Neural cell (in vitro differentiated cells): ENCODE measurements around the gene AQP5. TPM values are rescaled to one million over a fixed set of nuclear protein-coding genes. Genes with fewer than 3 reads are reported as not detected.

Experiments
- H2AFZ ChIP-seq: fragments of 200-600, 300-800 bp; sonication (generic), shearing (Covaris generic); 2 replicates; pipeline ENCODE4 v1.6.0; 2014; ENCODE audit warnings: low read depth, mild to moderate bottlenecking, antibody characterized with exemption, low read length, moderate library complexity
- H3F3A ChIP-seq: fragments of 200-600 bp; shearing (Covaris generic); 2 replicates; pipeline ENCODE4 v1.6.1; 2016; ENCODE audit warnings: mild to moderate bottlenecking, moderate library complexity, mixed read lengths, antibody characterized with exemption, low read length; ENCODE audit not compliant: insufficient read depth, poor library complexity, severe bottlenecking
- H3K27ac ChIP-seq: fragments of 200-600, 300-800 bp; sonication (generic), shearing (Covaris generic); 2 replicates; pipeline ENCODE4 v1.5.1; 2014; ENCODE audit warnings: mild to moderate bottlenecking, low read length, moderate library complexity
- H3K27me3 ChIP-seq: fragments of 300-800, 200-600 bp; sonication (generic), shearing (Covaris generic); 2 replicates; pipeline ENCODE4 v1.6.0; 2014; ENCODE audit warnings: mild to moderate bottlenecking, low read depth, low read length, moderate library complexity; ENCODE audit not compliant: insufficient read depth
- H3K36me3 ChIP-seq: fragments of 300-800, 200-600 bp; sonication (generic), shearing (Covaris generic); 2 replicates; pipeline ENCODE4 v1.5.1; 2014; ENCODE audit warnings: mild to moderate bottlenecking, antibody characterized with exemption, low read length, moderate library complexity; ENCODE audit not compliant: insufficient read depth
- H3K4me2 ChIP-seq: fragments of 300-800, 200-600 bp; sonication (generic), shearing (Covaris generic); 2 replicates; pipeline ENCODE4 v1.6.0; 2014; ENCODE audit warnings: mild to moderate bottlenecking, low read length
- H3K4me3 ChIP-seq: fragments of 300-800, 200-600 bp; sonication (generic), shearing (Covaris generic); 2 replicates; pipeline ENCODE4 v1.5.1; 2014; ENCODE audit warnings: mild to moderate bottlenecking, low read length, moderate library complexity
- H3K79me2 ChIP-seq: fragments of 200-600 bp; shearing (Covaris generic); replicated peaks from 2 replicates; pipeline ENCODE4 v1.6.0; 2014; ENCODE audit warnings: mild to moderate bottlenecking, low read length, moderate library complexity; ENCODE audit not compliant: insufficient read depth
- H3K9ac ChIP-seq: fragments of 300-800, 200-600 bp; sonication (generic), shearing (Covaris generic); 2 replicates; pipeline ENCODE4 v1.6.1; 2016; ENCODE audit warnings: mild to moderate bottlenecking, low read length, mixed read lengths
- H3K9me2 ChIP-seq: fragments of 200-600 bp; shearing (Covaris generic); 2 replicates; pipeline ENCODE4 v1.6.1; 2016; ENCODE audit warnings: mild to moderate bottlenecking, low read length, mixed read lengths; ENCODE audit not compliant: insufficient read depth
- H3K9me3 ChIP-seq: fragments of 200-600, 300-800 bp; sonication (generic), shearing (Covaris generic); 2 replicates; pipeline ENCODE4 v1.6.1; 2016; ENCODE audit warnings: mild to moderate bottlenecking, mixed run types, low read length, moderate library complexity, mixed read lengths
- H4K20me1 ChIP-seq: fragments of 200-600 bp; shearing (Covaris generic); 2 replicates; pipeline ENCODE4 v1.6.1; 2016; ENCODE audit warnings: mild to moderate bottlenecking, mixed run types; ENCODE audit not compliant: insufficient read depth
- EP300 ChIP-seq: fragments of 450-650 bp; conservative IDR thresholded peaks from 2 replicates; pipeline ENCODE4 v1.6.1; 2014; ENCODE audit warnings: antibody characterized with exemption, mild to moderate bottlenecking, moderate library complexity; ENCODE audit not compliant: poor library complexity, severe bottlenecking
- EZH2 ChIP-seq: fragments of 200-600, 300-800 bp; shearing (Covaris generic), sonication (generic); IDR thresholded peaks from 2 replicates; pipeline ENCODE4 v1.6.1; 2014; ENCODE audit warnings: antibody characterized with exemption, low read length, borderline replicate concordance, mild to moderate bottlenecking; ENCODE audit not compliant: insufficient read depth, poor library complexity, severe bottlenecking
- MXI1 ChIP-seq: fragments of 450-650 bp; conservative IDR thresholded peaks from 2 replicates; pipeline ENCODE4 v1.6.1; 2014; ENCODE audit warnings: antibody characterized with exemption, mild to moderate bottlenecking; ENCODE audit not compliant: poor library complexity, severe bottlenecking
- POLR2AphosphoS5 ChIP-seq: IDR thresholded peaks from 2 replicates; pipeline ENCODE4 v1.6.1; 2012
- RAD21 ChIP-seq: fragments of 450-650 bp; conservative IDR thresholded peaks from 2 replicates; pipeline ENCODE4 v1.6.1; 2014; ENCODE audit warnings: antibody characterized with exemption, mild to moderate bottlenecking, moderate library complexity
- REST ChIP-seq: IDR thresholded peaks from 2 replicates; pipeline ENCODE4 v1.6.1; 2012; ENCODE audit warnings: borderline replicate concordance
- SMC3 ChIP-seq: fragments of 450-650 bp; conservative IDR thresholded peaks from 2 replicates; pipeline ENCODE4 v1.6.1; 2014; ENCODE audit warnings: antibody characterized with exemption, mild to moderate bottlenecking, moderate library complexity; ENCODE audit not compliant: poor library complexity
- TAF1 ChIP-seq: IDR thresholded peaks from 2 replicates; pipeline ENCODE4 v1.6.1; 2012; ENCODE audit warnings: low read depth
- polyA plus RNA-seq: library from polyadenylated mRNA; depleted of rRNA; stranded (reverse); fragments of >200 nt; gene quantifications from 2 replicates; pipeline ENCODE4 v1.2.3, GENCODE V29; 2014
- TF ChIP-seq, protein P1 (sequence below): fragments of 450-650 bp; IDR thresholded peaks from 2 replicates; pipeline ENCODE4 v1.5.1; 2014; ENCODE audit warnings: antibody characterized with exemption, mild to moderate bottlenecking, moderate library complexity; ENCODE audit not compliant: poor library complexity, severe bottlenecking

Gene AQP5
- polyA plus RNA-seq, 1 donor from 2014 or later = not detected

DNA sequence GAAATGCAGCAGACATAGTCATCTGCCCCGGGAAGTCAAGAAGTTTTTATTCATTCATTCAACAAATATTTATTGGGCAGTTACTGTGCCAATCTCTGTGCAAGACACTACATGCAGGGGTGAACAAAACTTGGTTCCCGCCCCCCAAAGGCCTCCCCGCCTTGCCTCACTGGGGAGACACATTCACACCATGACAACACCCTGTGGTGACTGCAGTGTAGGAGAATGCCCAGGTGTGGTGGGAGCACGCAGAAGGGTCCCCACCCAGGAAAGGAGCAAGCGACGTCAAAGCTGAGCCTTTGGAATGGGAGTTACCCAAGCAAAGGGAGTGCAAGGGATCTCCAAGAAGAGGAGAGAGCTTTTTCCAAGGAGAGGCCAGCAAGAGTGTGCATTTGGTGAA lies 9.5 kb downstream of the AQP5 start:
- Histone ChIP-seq H3K9ac (no peak overlapping the region), H3K79me2 (no peaks in the 10 kb centered on the region), H3K27ac (no peak overlapping the region), H3K9me2 (no peaks in the 10 kb centered on the region), H3F3A (no peaks in the 10 kb centered on the region), H3K4me2 (no peak overlapping the region), H2AFZ (no peak overlapping the region), H3K9me3 (no peaks in the 10 kb centered on the region), H3K36me3 (no peaks in the 10 kb centered on the region), H4K20me1 (no peaks in the 10 kb centered on the region), H3K4me3 (no peak overlapping the region), H3K27me3 (no peaks in the 10 kb centered on the region)
- no peak for TF ChIP-seq TAF1
- TF ChIP-seq POLR2AphosphoS5 = no peak
- TF ChIP-seq, protein P1, sequence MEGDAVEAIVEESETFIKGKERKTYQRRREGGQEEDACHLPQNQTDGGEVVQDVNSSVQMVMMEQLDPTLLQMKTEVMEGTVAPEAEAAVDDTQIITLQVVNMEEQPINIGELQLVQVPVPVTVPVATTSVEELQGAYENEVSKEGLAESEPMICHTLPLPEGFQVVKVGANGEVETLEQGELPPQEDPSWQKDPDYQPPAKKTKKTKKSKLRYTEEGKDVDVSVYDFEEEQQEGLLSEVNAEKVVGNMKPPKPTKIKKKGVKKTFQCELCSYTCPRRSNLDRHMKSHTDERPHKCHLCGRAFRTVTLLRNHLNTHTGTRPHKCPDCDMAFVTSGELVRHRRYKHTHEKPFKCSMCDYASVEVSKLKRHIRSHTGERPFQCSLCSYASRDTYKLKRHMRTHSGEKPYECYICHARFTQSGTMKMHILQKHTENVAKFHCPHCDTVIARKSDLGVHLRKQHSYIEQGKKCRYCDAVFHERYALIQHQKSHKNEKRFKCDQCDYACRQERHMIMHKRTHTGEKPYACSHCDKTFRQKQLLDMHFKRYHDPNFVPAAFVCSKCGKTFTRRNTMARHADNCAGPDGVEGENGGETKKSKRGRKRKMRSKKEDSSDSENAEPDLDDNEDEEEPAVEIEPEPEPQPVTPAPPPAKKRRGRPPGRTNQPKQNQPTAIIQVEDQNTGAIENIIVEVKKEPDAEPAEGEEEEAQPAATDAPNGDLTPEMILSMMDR = no peak
- no peak for TF ChIP-seq MXI1
- TF ChIP-seq EP300 = no peak
- no peak for TF ChIP-seq RAD21
- TF ChIP-seq SMC3 = no peak
- no peak for TF ChIP-seq REST
- no peak for TF ChIP-seq EZH2

- Histone ChIP-seq H3K36me3 (no peaks in the 10 kb centered on the region), H3K9me3 (no peaks in the 10 kb centered on the region), H3K27me3 (no peaks in the 10 kb centered on the region), H3K79me2 (no peaks in the 10 kb centered on the region), H4K20me1 (no peaks in the 10 kb centered on the region), H2AFZ (no peak overlapping the region), H3K4me2 (no peak overlapping the region), H3F3A (no peaks in the 10 kb centered on the region), H3K27ac (no peak overlapping the region), H3K9me2 (no peaks in the 10 kb centered on the region), H3K9ac (no peak overlapping the region), H3K4me3 (no peak overlapping the region)
- TF ChIP-seq TAF1 = no peak
- TF ChIP-seq SMC3 = no peak
Measured at GRCh38 chr12:49972129-49972528, 10.5 kb downstream of the AQP5 start.

GRCh38 chr12:49972641-49973360 lies 11.1 kb downstream of the AQP5 start, which contains the start of gene AQP6:
TSS of gene AQP6 (plus strand) at chr12:49972947. CDS start at chr12:49973174, 227 bp downstream.
- no peaks in the 10 kb centered on the region for H3K36me3 ChIP-seq
- H2AFZ ChIP-seq = no peak within 1 kb of the TSS
- H3K79me2 ChIP-seq = no peaks in the 10 kb centered on the region
- no peak within 1 kb of the TSS for H3K27ac ChIP-seq
- H3F3A ChIP-seq = no peaks in the 10 kb centered on the region
- H4K20me1 ChIP-seq = no peaks in the 10 kb centered on the region
- H3K27me3 ChIP-seq = no peaks in the 10 kb centered on the region
- no peak within 1 kb of the TSS for H3K9ac ChIP-seq
- H3K4me3 ChIP-seq = no peak within 1 kb of the TSS
- TF ChIP-seq MXI1 (no peak), POLR2AphosphoS5 (no peak)
- TF ChIP-seq, protein P1 = no peak
- no peak within 1 kb of the TSS for H3K4me2 ChIP-seq
- no peaks in the 10 kb centered on the region for H3K9me3 ChIP-seq
- H3K9me2 ChIP-seq = no peaks in the 10 kb centered on the region
